OCI-LY7 (cell line): Measurements from ENCODE around the gene PTTG1. TPM values are rescaled to one million over a fixed set of nuclear protein-coding genes. Genes with fewer than 3 reads are reported as not detected.

ENCODE experiments used
- BruUV-seq: library from RNA; stranded (reverse); fragments of 400-500 nt; replicated peaks from 2 replicates; lab custom pipeline; 2021; lab: Mats Ljungman, UMichigan
- CTCF ChIA-PET: fragments of 300-600 bp; sonication (Branson Sonifier 250); formaldehyde crosslinking; loops from one replicate; lab custom pipeline; 2022; ENCODE audit warnings: antibody characterized with exemption; ENCODE audit not compliant: unreplicated experiment; lab: Charles Lee
- POLR2A ChIA-PET: fragments of 300-600 bp; sonication (Branson Sonifier 250); formaldehyde crosslinking; loops from one replicate; lab custom pipeline; 2022; ENCODE audit warnings: antibody characterized with exemption; lab: Charles Lee
- DNase-seq: peaks from one replicate; pipeline ENCODE4 v3.0.0-alpha.2; 2015; ENCODE audit warnings: low spot score
- H2AFZ ChIP-seq: fragments of 200-600 bp; sonication (generic), shearing (Covaris generic); 2 replicates; pipeline ENCODE4 v1.6.1; 2014; ENCODE audit warnings: mild to moderate bottlenecking, antibody characterized with exemption, low read length, moderate library complexity
- H3K27ac ChIP-seq: fragments of 200-600 bp; sonication (generic); 2 replicates; pipeline ENCODE4 v1.5.1; 2014; ENCODE audit warnings: mixed run types, low read depth, mild to moderate bottlenecking, moderate library complexity, low read length, inconsistent platforms; ENCODE audit not compliant: poor library complexity, severe bottlenecking
- H3K36me3 ChIP-seq: fragments of 200-600 bp; sonication (generic); 2 replicates; pipeline ENCODE4 v1.6.1; 2014; ENCODE audit warnings: mild to moderate bottlenecking, antibody characterized with exemption, low read length, moderate library complexity, mixed read lengths; ENCODE audit not compliant: insufficient read depth
- H3K4me1 ChIP-seq: fragments of 200-600 bp; sonication (generic); 2 replicates; pipeline ENCODE4 v1.5.1; 2014; ENCODE audit warnings: mild to moderate bottlenecking, low read length; ENCODE audit not compliant: insufficient read depth, poor library complexity, severe bottlenecking
- H3K4me2 ChIP-seq: fragments of 200-600 bp; sonication (generic); 2 replicates; pipeline ENCODE4 v1.6.1; 2014; ENCODE audit warnings: mild to moderate bottlenecking, low read length
- H3K4me3 ChIP-seq: fragments of 200-600 bp; sonication (generic); 2 replicates; pipeline ENCODE4 v1.5.1; 2014; ENCODE audit warnings: mild to moderate bottlenecking, low read depth, low read length; ENCODE audit not compliant: poor library complexity, severe bottlenecking
- H3K79me2 ChIP-seq: fragments of 200-600 bp; sonication (generic); 2 replicates; pipeline ENCODE4 v1.6.1; 2016; ENCODE audit warnings: low read depth, mild to moderate bottlenecking, low read length, moderate library complexity, mixed read lengths; ENCODE audit not compliant: insufficient read depth
- H3K9me2 ChIP-seq: fragments of 200-600 bp; sonication (generic); 2 replicates; pipeline ENCODE4 v1.6.1; 2016; ENCODE audit warnings: mild to moderate bottlenecking, low read length, mixed read lengths; ENCODE audit not compliant: insufficient read depth
- H3K9me3 ChIP-seq: fragments of 200-600 bp; sonication (generic); 2 replicates; pipeline ENCODE4 v1.6.1; 2014; ENCODE audit warnings: mild to moderate bottlenecking, mixed run types, low read length, mixed read lengths
- H4K20me1 ChIP-seq: fragments of 200-600 bp; sonication (generic); 2 replicates; pipeline ENCODE4 v1.6.1; 2014; ENCODE audit warnings: mild to moderate bottlenecking, antibody characterized with exemption, low read length, moderate library complexity, mixed read lengths; ENCODE audit not compliant: insufficient read depth
- CTCF ChIP-seq: fragments of 200-600 bp; sonication (generic); conservative IDR thresholded peaks from 2 replicates; pipeline ENCODE4 v1.5.1; 2014; ENCODE audit warnings: mild to moderate bottlenecking, antibody characterized with exemption, low read length, moderate library complexity, mixed read lengths
- EZH2phosphoT487 ChIP-seq: fragments of 200-600 bp; sonication (generic); IDR thresholded peaks from 2 replicates; pipeline ENCODE4 v1.6.1; 2018; ENCODE audit warnings: low read depth, borderline replicate concordance, mild to moderate bottlenecking, mixed run types, antibody characterized with exemption, low read length, moderate library complexity, mixed read lengths
- intact Hi-C: fragments of 100-400 bp; cut with micrococcal nuclease; formaldehyde crosslinking; loops from one replicate; pipeline ENCODE4 v1.10.0; 2022; ENCODE audit not compliant: unreplicated experiment
- total RNA-seq, 2 experiments: library from RNA; depleted of rRNA in 1 of 2; stranded (reverse); fragments of >200 nt in 1 of 2; shearing (Covaris generic) in 1 of 2; gene quantifications; 2 replicates each; pipeline ENCODE4 v1.2.3, GENCODE V29; 2014 to 2022

PTTG1 gene
- total RNA-seq, 2 experiments from 2014 or later = 340 to 480 TPM

GRCh38 chr5:160387445-160387844 lies 34.2 kb upstream of the PTTG1 start:
- Histone ChIP-seq H3K4me1 (peaks cover 3% of the 10 kb centered on the region), H3K4me2 (no peak overlapping the region), H2AFZ (no peak overlapping the region), H3K27ac (no peak overlapping the region), H3K4me3 (no peak overlapping the region), H3K9me2 (no peaks in the 10 kb centered on the region), H3K9me3 (peaks cover 9% of the 10 kb centered on the region), H3K79me2 (no peaks in the 10 kb centered on the region), H4K20me1 (no peaks in the 10 kb centered on the region), H3K36me3 (no peaks in the 10 kb centered on the region)
- no TSS peak for BruUV-seq
- no peak for DNase-seq
- TF ChIP-seq CTCF = no peak
- intact Hi-C loops = loop anchor here (5.0 kb wide), 1 partner anchor 305 kb away; no protein-coding TSS in a partner anchor
- ChIA-PET POLR2A (interaction anchor here (1.4 kb wide), 1 partner anchor 32 kb away, joined by 3 read pairs; the partner anchor contains the start of gene SLU7), CTCF (no interaction called here)

GRCh38 chr5:160390787-160391696 lies 30.6 kb upstream of the PTTG1 start:
- no peaks in the 10 kb centered on the region for H3K4me1 ChIP-seq
- CTCF ChIA-PET = interaction anchor here (1.0 kb wide), 1 partner anchor 150 kb away, joined by 3 read pairs; no protein-coding TSS in a partner anchor
- POLR2A ChIA-PET = interaction anchor here (0.6 to 0.7 kb wide), 4 partner anchors 106 to 382 kb away, joined by 3 to 4 read pairs (median 3); partner anchors contain the start of gene TTC1
- no peak overlapping the region for H2AFZ ChIP-seq
- no peaks in the 10 kb centered on the region for H3K9me2 ChIP-seq
- intact Hi-C loops = no loop called here
- no peaks in the 10 kb centered on the region for H3K79me2 ChIP-seq
- H3K4me3 ChIP-seq = no peak overlapping the region
- H4K20me1 ChIP-seq = no peaks in the 10 kb centered on the region
- no peaks in the 10 kb centered on the region for H3K36me3 ChIP-seq
- H3K4me2 ChIP-seq = no peak overlapping the region
- TF ChIP-seq CTCF = peak; percentile 93
- no peak for TF ChIP-seq EZH2phosphoT487
- DNase-seq = peak; percentile 33
- no TSS peak for BruUV-seq
- H3K27ac ChIP-seq = no peak overlapping the region
- peaks cover 9% of the 10 kb centered on the region for H3K9me3 ChIP-seq

- Histone ChIP-seq H3K4me2 (no peak overlapping the region), H3K9me3 (no peaks in the 10 kb centered on the region), H3K9me2 (no peaks in the 10 kb centered on the region), H3K27ac (no peak overlapping the region), H3K79me2 (peaks cover 8% of the 10 kb centered on the region; the same call in 1 of the 2 replicates), H3K4me1 (peaks cover 6% of the 10 kb centered on the region), H2AFZ (no peak overlapping the region), H3K36me3 (no peaks in the 10 kb centered on the region), H4K20me1 (no peaks in the 10 kb centered on the region), H3K4me3 (no peak overlapping the region)
- intact Hi-C loops = no loop called here
- POLR2A ChIA-PET = interaction anchor here (1.0 kb wide), 1 partner anchor 15 kb away, joined by 3 read pairs; no protein-coding TSS in a partner anchor
- TF ChIP-seq CTCF (no peak), EZH2phosphoT487 (no peak)
- CTCF ChIA-PET = no interaction called here
- no TSS peak for BruUV-seq
- DNase-seq = no peak
These were observed 26.5 kb upstream of the PTTG1 start for GRCh38 chr5:160395111-160395510.
